ENCODE results near the gene BMP7. TPM values are rescaled to one million over a fixed set of nuclear protein-coding genes. Genes with fewer than 3 reads are reported as not detected.

BMP7 gene
- total and polyA plus RNA-seq, 9 of the 15 experiments (the other 6 are each of a cell fraction or from before 2014, with no cell fraction given) = 0.18 TPM; not detected in 8

GRCh38 chr20:57216669-57217068, 49.8 kb downstream of the BMP7 start (continued):
- TF ChIP-seq, protein P1, sequence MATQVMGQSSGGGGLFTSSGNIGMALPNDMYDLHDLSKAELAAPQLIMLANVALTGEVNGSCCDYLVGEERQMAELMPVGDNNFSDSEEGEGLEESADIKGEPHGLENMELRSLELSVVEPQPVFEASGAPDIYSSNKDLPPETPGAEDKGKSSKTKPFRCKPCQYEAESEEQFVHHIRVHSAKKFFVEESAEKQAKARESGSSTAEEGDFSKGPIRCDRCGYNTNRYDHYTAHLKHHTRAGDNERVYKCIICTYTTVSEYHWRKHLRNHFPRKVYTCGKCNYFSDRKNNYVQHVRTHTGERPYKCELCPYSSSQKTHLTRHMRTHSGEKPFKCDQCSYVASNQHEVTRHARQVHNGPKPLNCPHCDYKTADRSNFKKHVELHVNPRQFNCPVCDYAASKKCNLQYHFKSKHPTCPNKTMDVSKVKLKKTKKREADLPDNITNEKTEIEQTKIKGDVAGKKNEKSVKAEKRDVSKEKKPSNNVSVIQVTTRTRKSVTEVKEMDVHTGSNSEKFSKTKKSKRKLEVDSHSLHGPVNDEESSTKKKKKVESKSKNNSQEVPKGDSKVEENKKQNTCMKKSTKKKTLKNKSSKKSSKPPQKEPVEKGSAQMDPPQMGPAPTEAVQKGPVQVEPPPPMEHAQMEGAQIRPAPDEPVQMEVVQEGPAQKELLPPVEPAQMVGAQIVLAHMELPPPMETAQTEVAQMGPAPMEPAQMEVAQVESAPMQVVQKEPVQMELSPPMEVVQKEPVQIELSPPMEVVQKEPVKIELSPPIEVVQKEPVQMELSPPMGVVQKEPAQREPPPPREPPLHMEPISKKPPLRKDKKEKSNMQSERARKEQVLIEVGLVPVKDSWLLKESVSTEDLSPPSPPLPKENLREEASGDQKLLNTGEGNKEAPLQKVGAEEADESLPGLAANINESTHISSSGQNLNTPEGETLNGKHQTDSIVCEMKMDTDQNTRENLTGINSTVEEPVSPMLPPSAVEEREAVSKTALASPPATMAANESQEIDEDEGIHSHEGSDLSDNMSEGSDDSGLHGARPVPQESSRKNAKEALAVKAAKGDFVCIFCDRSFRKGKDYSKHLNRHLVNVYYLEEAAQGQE (IDR thresholded peaks at IDR 0.05; ENCODE audit: borderline replicate concordance) = no peak
- TF ChIP-seq, protein P1 (CRISPR knock-in tag; IDR thresholded peaks at IDR 0.05; ENCODE audit: low read depth) = no peak
- TF ChIP-seq, protein P2, sequence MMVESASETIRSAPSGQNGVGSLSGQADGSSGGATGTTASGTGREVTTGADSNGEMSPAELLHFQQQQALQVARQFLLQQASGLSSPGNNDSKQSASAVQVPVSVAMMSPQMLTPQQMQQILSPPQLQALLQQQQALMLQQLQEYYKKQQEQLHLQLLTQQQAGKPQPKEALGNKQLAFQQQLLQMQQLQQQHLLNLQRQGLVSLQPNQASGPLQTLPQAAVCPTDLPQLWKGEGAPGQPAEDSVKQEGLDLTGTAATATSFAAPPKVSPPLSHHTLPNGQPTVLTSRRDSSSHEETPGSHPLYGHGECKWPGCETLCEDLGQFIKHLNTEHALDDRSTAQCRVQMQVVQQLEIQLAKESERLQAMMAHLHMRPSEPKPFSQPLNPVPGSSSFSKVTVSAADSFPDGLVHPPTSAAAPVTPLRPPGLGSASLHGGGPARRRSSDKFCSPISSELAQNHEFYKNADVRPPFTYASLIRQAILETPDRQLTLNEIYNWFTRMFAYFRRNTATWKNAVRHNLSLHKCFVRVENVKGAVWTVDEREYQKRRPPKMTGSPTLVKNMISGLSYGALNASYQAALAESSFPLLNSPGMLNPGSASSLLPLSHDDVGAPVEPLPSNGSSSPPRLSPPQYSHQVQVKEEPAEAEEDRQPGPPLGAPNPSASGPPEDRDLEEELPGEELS (CRISPR knock-in tag; IDR thresholded peaks at IDR 0.05; ENCODE audit: borderline replicate concordance) = no peak
- TF ChIP-seq MBD2 (IDR thresholded peaks at IDR 0.05; ENCODE audit: borderline replicate concordance, low read depth) (no peak), BRCA1 (IDR thresholded peaks at IDR 0.05) (no peak), BRCA1 (CRISPR knock-in tag; IDR thresholded peaks at IDR 0.05) (no peak), KLF16 (IDR thresholded peaks at IDR 0.05) (no peak)

All from K562 (cell line).